GM23338 (cell line): ENCODE data around the gene HMOX1. TPM values are rescaled to one million over a fixed set of nuclear protein-coding genes. Genes with fewer than 3 reads are reported as not detected.

Experiments used
- ATAC-seq: fragments of 200-7000 bp; cut with Tn5 transposase; 3 replicates; pipeline ENCODE4 v1.9.1; 2020
- DNase-seq: peaks from one replicate; pipeline ENCODE4 v3.0.0-alpha.2; 2015; ENCODE audit warnings: low spot score
- H2AFZ ChIP-seq: fragments of 200-600 bp; sonication (generic); 2 replicates; pipeline ENCODE4 v1.8.0; 2016; ENCODE audit warnings: antibody characterized with exemption, mild to moderate bottlenecking, moderate library complexity
- H3F3A ChIP-seq: fragments of 200-600 bp; sonication (generic); replicated peaks from 2 replicates; pipeline ENCODE4 v1.8.0; 2017; ENCODE audit warnings: antibody characterized with exemption, mixed run types, low read depth
- H3K27ac ChIP-seq: fragments of 200-600 bp; sonication (generic); 2 replicates; pipeline ENCODE4 v1.6.1; 2016; ENCODE audit warnings: low read depth
- H3K27me3 ChIP-seq: fragments of 200-600 bp; sonication (generic); 2 replicates; pipeline ENCODE4 v1.8.0; 2016; ENCODE audit warnings: mild to moderate bottlenecking, mixed run types, moderate library complexity; ENCODE audit not compliant: insufficient read depth
- H3K36me3 ChIP-seq: fragments of 200-600 bp; sonication (generic); 2 replicates; pipeline ENCODE4 v1.8.0; 2016; ENCODE audit warnings: mild to moderate bottlenecking; ENCODE audit not compliant: insufficient read depth
- H3K4me1 ChIP-seq: fragments of 200-600 bp; sonication (generic); 2 replicates; pipeline ENCODE4 v1.8.0; 2016; ENCODE audit warnings: mild to moderate bottlenecking, moderate library complexity; ENCODE audit not compliant: insufficient read depth
- H3K4me2 ChIP-seq: fragments of 200-600 bp; sonication (generic); 2 replicates; pipeline ENCODE4 v1.7.1; 2017; ENCODE audit warnings: mixed run types
- H3K4me3 ChIP-seq: fragments of 200-600 bp; sonication (generic); 2 replicates; pipeline ENCODE4 v1.6.1; 2016; ENCODE audit warnings: mixed run types
- H3K79me2 ChIP-seq: fragments of 200-600 bp; sonication (generic); replicated peaks from 2 replicates; pipeline ENCODE4 v1.8.0; 2017; ENCODE audit warnings: mild to moderate bottlenecking; ENCODE audit not compliant: insufficient read depth
- H3K9me2 ChIP-seq: fragments of 200-600 bp; sonication (generic); 2 replicates; pipeline ENCODE4 v1.8.0; 2017; ENCODE audit not compliant: insufficient read depth
- H4K20me1 ChIP-seq: fragments of 200-600 bp; sonication (generic); replicated peaks from 2 replicates; pipeline ENCODE4 v1.8.0; 2017; ENCODE audit warnings: mild to moderate bottlenecking; ENCODE audit not compliant: insufficient read depth
- H3K27ac Mint-ChIP-seq: 2 replicates; pipeline ENCODE4 v1.8.0; 2020; ENCODE audit warnings: inconsistent platforms, mild to moderate bottlenecking, moderate library complexity, mixed read lengths
- H3K27me3 Mint-ChIP-seq: 3 replicates; pipeline ENCODE4 v1.8.0; 2022; ENCODE audit warnings: low read depth, mild to moderate bottlenecking, moderate library complexity, mixed read lengths, inconsistent platforms; ENCODE audit not compliant: insufficient read depth, poor library complexity
- H3K36me3 Mint-ChIP-seq: 3 replicates; pipeline ENCODE4 v1.8.0; 2021; ENCODE audit warnings: low read depth, mild to moderate bottlenecking, inconsistent platforms, moderate library complexity, mixed read lengths
- H3K4me1 Mint-ChIP-seq: 3 replicates; pipeline ENCODE4 v1.8.0; 2020; ENCODE audit warnings: mild to moderate bottlenecking, inconsistent platforms, mixed read lengths
- H3K4me3 Mint-ChIP-seq: 3 replicates; pipeline ENCODE4 v1.8.0; 2021; ENCODE audit warnings: moderate library complexity, mild to moderate bottlenecking, inconsistent platforms, mixed read lengths
- H3K9me3 Mint-ChIP-seq: 3 replicates; pipeline ENCODE4 v1.8.0; 2020; ENCODE audit warnings: moderate library complexity, mild to moderate bottlenecking, inconsistent platforms, mixed read lengths
- CREB1 ChIP-seq: fragments of 250-450 bp; sonication (Bioruptor Pico); IDR thresholded peaks from 2 replicates; pipeline ENCODE4 v1.5.0; 2020; ENCODE audit warnings: low read depth, mild to moderate bottlenecking, moderate library complexity
- EZH2 ChIP-seq: fragments of 200-600 bp; sonication (generic); IDR thresholded peaks from one replicate; pipeline ENCODE4 v1.8.0; 2017; ENCODE audit warnings: antibody characterized with exemption, mild to moderate bottlenecking, low read depth; ENCODE audit not compliant: unreplicated experiment
- EZH2phosphoT487 ChIP-seq: fragments of 200-600 bp; sonication (generic); IDR thresholded peaks from one replicate; pipeline ENCODE4 v1.8.1; 2018; ENCODE audit warnings: antibody characterized with exemption; ENCODE audit not compliant: unreplicated experiment
- JUNB ChIP-seq: IDR thresholded peaks from one replicate; pipeline ENCODE4 v1.6.1; 2016; ENCODE audit warnings: antibody characterized with exemption; ENCODE audit not compliant: unreplicated experiment
- NANOG ChIP-seq: IDR thresholded peaks from 2 replicates; pipeline ENCODE4 v1.6.1; 2016; ENCODE audit warnings: antibody characterized with exemption, borderline replicate concordance
- POLR2AphosphoS5 ChIP-seq: IDR thresholded peaks from 2 replicates; pipeline ENCODE4 v1.6.1; 2016; ENCODE audit warnings: antibody characterized with exemption, low read depth
- REST ChIP-seq: IDR thresholded peaks from one replicate; pipeline ENCODE4 v1.6.1; 2018; ENCODE audit warnings: antibody characterized with exemption; ENCODE audit not compliant: unreplicated experiment
- STAT1 ChIP-seq: IDR thresholded peaks from one replicate; pipeline ENCODE4 v1.6.1; 2016; ENCODE audit warnings: antibody characterized with exemption; ENCODE audit not compliant: unreplicated experiment
- ZNF114 ChIP-seq: fragments of 250-450 bp; sonication (Bioruptor Pico); IDR thresholded peaks from 2 replicates; pipeline ENCODE4 v1.5.0; 2020; ENCODE audit warnings: mild to moderate bottlenecking, moderate library complexity
- ZNF331 ChIP-seq: fragments of 250-450 bp; sonication (Bioruptor Pico); IDR thresholded peaks from 2 replicates; pipeline ENCODE4 v1.5.0; 2020; ENCODE audit warnings: low read depth, mild to moderate bottlenecking, moderate library complexity
- polyA plus RNA-seq: library from polyadenylated mRNA; unstranded; fragments of >200 nt; fragmentation: Nextera tagmentation; extraction: Ambion mirVana; gene quantifications from 2 replicates; pipeline ENCODE4 v1.2.1, GENCODE V29; 2016
- total RNA-seq: library from RNA; depleted of rRNA; stranded (reverse); fragments of >200 nt; shearing (Covaris generic); gene quantifications from 2 replicates; pipeline ENCODE4 v1.2.3, GENCODE V29; 2014
- TF ChIP-seq, protein P1 (sequence below): IDR thresholded peaks from 2 replicates; pipeline ENCODE4 v1.6.1; 2016; ENCODE audit warnings: antibody characterized with exemption
- TF ChIP-seq, protein P2 (sequence below), 2 experiments: fragments of 200-600 bp in 1 of 2; sonication (generic) in 1 of 2; conservative IDR thresholded peaks; 2 replicates each; pipeline versions ENCODE4 v1.5.1 to v1.6.1; 2016 to 2017; ENCODE audit warnings: antibody characterized with exemption in 2 of 2, low read depth in 2 of 2, mild to moderate bottlenecking in 2 of 2, moderate library complexity in 1 of 2
- TF ChIP-seq, protein P3 (sequence below): fragments of 250-450 bp; sonication (Bioruptor Pico); IDR thresholded peaks from 2 replicates; pipeline ENCODE4 v1.5.0; 2020; ENCODE audit warnings: mild to moderate bottlenecking, moderate library complexity

Gene HMOX1
- total and polyA plus RNA-seq, 2 experiments from 2014 or later: 10.9 to 22.6 TPM

- DNase-seq: no peak
- Mint-ChIP-seq H3K27me3 (peaks cover 9% of the 10 kb centered on the region), H3K9me3 (no peaks in the 10 kb centered on the region), H3K4me1 (peaks cover 20% of the 10 kb centered on the region), H3K4me3 (no peak overlapping the region), H3K27ac (no peak overlapping the region), H3K36me3 (no peaks in the 10 kb centered on the region; the same call in 2 of the 3 replicates)
- Histone ChIP-seq H3K4me1 (peaks cover 7% of the 10 kb centered on the region), H3K27me3 (peaks cover 11% of the 10 kb centered on the region), H3K4me2 (no peak overlapping the region), H3K36me3 (no peaks in the 10 kb centered on the region), H4K20me1 (no peaks in the 10 kb centered on the region), H3F3A (peaks cover 4% of the 10 kb centered on the region; the same call in 1 of the 2 replicates), H3K9me2 (no peaks in the 10 kb centered on the region), H3K79me2 (no peaks in the 10 kb centered on the region), H3K27ac (no peak overlapping the region), H2AFZ (no peak overlapping the region), H3K4me3 (no peak overlapping the region)
- TF ChIP-seq NANOG: no peak
- TF ChIP-seq, protein P1, sequence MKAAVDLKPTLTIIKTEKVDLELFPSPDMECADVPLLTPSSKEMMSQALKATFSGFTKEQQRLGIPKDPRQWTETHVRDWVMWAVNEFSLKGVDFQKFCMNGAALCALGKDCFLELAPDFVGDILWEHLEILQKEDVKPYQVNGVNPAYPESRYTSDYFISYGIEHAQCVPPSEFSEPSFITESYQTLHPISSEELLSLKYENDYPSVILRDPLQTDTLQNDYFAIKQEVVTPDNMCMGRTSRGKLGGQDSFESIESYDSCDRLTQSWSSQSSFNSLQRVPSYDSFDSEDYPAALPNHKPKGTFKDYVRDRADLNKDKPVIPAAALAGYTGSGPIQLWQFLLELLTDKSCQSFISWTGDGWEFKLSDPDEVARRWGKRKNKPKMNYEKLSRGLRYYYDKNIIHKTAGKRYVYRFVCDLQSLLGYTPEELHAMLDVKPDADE: no peak
- no peak for TF ChIP-seq POLR2AphosphoS5
- TF ChIP-seq ZNF331 (CRISPR knock-in tag): no peak
- TF ChIP-seq CREB1 (CRISPR knock-in tag): no peak
- no peak for TF ChIP-seq REST
- TF ChIP-seq STAT1: no peak
- TF ChIP-seq, protein P2, sequence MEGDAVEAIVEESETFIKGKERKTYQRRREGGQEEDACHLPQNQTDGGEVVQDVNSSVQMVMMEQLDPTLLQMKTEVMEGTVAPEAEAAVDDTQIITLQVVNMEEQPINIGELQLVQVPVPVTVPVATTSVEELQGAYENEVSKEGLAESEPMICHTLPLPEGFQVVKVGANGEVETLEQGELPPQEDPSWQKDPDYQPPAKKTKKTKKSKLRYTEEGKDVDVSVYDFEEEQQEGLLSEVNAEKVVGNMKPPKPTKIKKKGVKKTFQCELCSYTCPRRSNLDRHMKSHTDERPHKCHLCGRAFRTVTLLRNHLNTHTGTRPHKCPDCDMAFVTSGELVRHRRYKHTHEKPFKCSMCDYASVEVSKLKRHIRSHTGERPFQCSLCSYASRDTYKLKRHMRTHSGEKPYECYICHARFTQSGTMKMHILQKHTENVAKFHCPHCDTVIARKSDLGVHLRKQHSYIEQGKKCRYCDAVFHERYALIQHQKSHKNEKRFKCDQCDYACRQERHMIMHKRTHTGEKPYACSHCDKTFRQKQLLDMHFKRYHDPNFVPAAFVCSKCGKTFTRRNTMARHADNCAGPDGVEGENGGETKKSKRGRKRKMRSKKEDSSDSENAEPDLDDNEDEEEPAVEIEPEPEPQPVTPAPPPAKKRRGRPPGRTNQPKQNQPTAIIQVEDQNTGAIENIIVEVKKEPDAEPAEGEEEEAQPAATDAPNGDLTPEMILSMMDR (conservative IDR thresholded peaks at IDR 0.05; ENCODE audit: low read depth in 2 of 2): no peak
- TF ChIP-seq EZH2: no peak
- TF ChIP-seq ZNF114: no peak
- TF ChIP-seq JUNB: no peak
- no peak for TF ChIP-seq EZH2phosphoT487
- TF ChIP-seq, protein P3, sequence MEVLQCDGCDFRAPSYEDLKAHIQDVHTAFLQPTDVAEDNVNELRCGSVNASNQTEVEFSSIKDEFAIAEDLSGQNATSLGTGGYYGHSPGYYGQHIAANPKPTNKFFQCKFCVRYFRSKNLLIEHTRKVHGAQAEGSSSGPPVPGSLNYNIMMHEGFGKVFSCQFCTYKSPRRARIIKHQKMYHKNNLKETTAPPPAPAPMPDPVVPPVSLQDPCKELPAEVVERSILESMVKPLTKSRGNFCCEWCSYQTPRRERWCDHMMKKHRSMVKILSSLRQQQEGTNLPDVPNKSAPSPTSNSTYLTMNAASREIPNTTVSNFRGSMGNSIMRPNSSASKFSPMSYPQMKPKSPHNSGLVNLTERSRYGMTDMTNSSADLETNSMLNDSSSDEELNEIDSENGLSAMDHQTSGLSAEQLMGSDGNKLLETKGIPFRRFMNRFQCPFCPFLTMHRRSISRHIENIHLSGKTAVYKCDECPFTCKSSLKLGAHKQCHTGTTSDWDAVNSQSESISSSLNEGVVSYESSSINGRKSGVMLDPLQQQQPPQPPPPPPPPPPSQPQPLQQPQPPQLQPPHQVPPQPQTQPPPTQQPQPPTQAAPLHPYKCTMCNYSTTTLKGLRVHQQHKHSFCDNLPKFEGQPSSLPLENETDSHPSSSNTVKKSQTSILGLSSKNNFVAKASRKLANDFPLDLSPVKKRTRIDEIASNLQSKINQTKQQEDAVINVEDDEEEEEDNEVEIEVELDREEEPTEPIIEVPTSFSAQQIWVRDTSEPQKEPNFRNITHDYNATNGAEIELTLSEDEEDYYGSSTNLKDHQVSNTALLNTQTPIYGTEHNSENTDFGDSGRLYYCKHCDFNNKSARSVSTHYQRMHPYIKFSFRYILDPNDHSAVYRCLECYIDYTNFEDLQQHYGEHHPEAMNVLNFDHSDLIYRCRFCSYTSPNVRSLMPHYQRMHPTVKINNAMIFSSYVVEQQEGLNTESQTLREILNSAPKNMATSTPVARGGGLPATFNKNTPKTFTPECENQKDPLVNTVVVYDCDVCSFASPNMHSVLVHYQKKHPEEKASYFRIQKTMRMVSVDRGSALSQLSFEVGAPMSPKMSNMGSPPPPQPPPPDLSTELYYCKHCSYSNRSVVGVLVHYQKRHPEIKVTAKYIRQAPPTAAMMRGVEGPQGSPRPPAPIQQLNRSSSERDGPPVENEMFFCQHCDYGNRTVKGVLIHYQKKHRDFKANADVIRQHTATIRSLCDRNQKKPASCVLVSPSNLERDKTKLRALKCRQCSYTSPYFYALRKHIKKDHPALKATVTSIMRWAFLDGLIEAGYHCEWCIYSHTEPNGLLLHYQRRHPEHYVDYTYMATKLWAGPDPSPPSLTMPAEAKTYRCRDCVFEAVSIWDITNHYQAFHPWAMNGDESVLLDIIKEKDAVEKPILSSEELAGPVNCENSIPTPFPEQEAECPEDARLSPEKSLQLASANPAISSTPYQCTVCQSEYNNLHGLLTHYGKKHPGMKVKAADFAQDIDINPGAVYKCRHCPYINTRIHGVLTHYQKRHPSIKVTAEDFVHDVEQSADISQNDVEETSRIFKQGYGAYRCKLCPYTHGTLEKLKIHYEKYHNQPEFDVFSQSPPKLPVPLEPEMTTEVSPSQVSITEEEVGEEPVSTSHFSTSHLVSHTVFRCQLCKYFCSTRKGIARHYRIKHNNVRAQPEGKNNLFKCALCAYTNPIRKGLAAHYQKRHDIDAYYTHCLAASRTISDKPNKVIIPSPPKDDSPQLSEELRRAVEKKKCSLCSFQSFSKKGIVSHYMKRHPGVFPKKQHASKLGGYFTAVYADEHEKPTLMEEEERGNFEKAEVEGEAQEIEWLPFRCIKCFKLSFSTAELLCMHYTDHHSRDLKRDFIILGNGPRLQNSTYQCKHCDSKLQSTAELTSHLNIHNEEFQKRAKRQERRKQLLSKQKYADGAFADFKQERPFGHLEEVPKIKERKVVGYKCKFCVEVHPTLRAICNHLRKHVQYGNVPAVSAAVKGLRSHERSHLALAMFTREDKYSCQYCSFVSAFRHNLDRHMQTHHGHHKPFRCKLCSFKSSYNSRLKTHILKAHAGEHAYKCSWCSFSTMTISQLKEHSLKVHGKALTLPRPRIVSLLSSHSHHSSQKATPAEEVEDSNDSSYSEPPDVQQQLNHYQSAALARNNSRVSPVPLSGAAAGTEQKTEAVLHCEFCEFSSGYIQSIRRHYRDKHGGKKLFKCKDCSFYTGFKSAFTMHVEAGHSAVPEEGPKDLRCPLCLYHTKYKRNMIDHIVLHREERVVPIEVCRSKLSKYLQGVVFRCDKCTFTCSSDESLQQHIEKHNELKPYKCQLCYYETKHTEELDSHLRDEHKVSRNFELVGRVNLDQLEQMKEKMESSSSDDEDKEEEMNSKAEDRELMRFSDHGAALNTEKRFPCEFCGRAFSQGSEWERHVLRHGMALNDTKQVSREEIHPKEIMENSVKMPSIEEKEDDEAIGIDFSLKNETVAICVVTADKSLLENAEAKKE (CRISPR knock-in tag): no peak
- no peak for ATAC-seq
These were observed 33.4 kb upstream of the HMOX1 start for GRCh38 chr22:35347462-35347861.
